GM23338 (cell line): Measurements from ENCODE around the gene PRKD1. TPM values are rescaled to one million over a fixed set of nuclear protein-coding genes. Genes with fewer than 3 reads are reported as not detected.

ENCODE experiments used
- ATAC-seq: fragments of 200-7000 bp; cut with Tn5 transposase; 3 replicates; pipeline ENCODE4 v1.9.1; 2020
- DNase-seq: peaks from one replicate; pipeline ENCODE4 v3.0.0-alpha.2; 2015; ENCODE audit warnings: low spot score
- H2AFZ ChIP-seq: fragments of 200-600 bp; sonication (generic); 2 replicates; pipeline ENCODE4 v1.8.0; 2016; ENCODE audit warnings: antibody characterized with exemption, mild to moderate bottlenecking, moderate library complexity
- H3F3A ChIP-seq: fragments of 200-600 bp; sonication (generic); replicated peaks from 2 replicates; pipeline ENCODE4 v1.8.0; 2017; ENCODE audit warnings: antibody characterized with exemption, mixed run types, low read depth
- H3K27ac ChIP-seq: fragments of 200-600 bp; sonication (generic); 2 replicates; pipeline ENCODE4 v1.6.1; 2016; ENCODE audit warnings: low read depth
- H3K27me3 ChIP-seq: fragments of 200-600 bp; sonication (generic); 2 replicates; pipeline ENCODE4 v1.8.0; 2016; ENCODE audit warnings: mild to moderate bottlenecking, mixed run types, moderate library complexity; ENCODE audit not compliant: insufficient read depth
- H3K36me3 ChIP-seq: fragments of 200-600 bp; sonication (generic); 2 replicates; pipeline ENCODE4 v1.8.0; 2016; ENCODE audit warnings: mild to moderate bottlenecking; ENCODE audit not compliant: insufficient read depth
- H3K4me1 ChIP-seq: fragments of 200-600 bp; sonication (generic); 2 replicates; pipeline ENCODE4 v1.8.0; 2016; ENCODE audit warnings: mild to moderate bottlenecking, moderate library complexity; ENCODE audit not compliant: insufficient read depth
- H3K4me2 ChIP-seq: fragments of 200-600 bp; sonication (generic); 2 replicates; pipeline ENCODE4 v1.7.1; 2017; ENCODE audit warnings: mixed run types
- H3K4me3 ChIP-seq: fragments of 200-600 bp; sonication (generic); 2 replicates; pipeline ENCODE4 v1.6.1; 2016; ENCODE audit warnings: mixed run types
- H3K79me2 ChIP-seq: fragments of 200-600 bp; sonication (generic); replicated peaks from 2 replicates; pipeline ENCODE4 v1.8.0; 2017; ENCODE audit warnings: mild to moderate bottlenecking; ENCODE audit not compliant: insufficient read depth
- H3K9me2 ChIP-seq: fragments of 200-600 bp; sonication (generic); 2 replicates; pipeline ENCODE4 v1.8.0; 2017; ENCODE audit not compliant: insufficient read depth
- H4K20me1 ChIP-seq: fragments of 200-600 bp; sonication (generic); replicated peaks from 2 replicates; pipeline ENCODE4 v1.8.0; 2017; ENCODE audit warnings: mild to moderate bottlenecking; ENCODE audit not compliant: insufficient read depth
- H3K27ac Mint-ChIP-seq: 2 replicates; pipeline ENCODE4 v1.8.0; 2020; ENCODE audit warnings: inconsistent platforms, mild to moderate bottlenecking, moderate library complexity, mixed read lengths
- H3K27me3 Mint-ChIP-seq: 3 replicates; pipeline ENCODE4 v1.8.0; 2022; ENCODE audit warnings: low read depth, mild to moderate bottlenecking, moderate library complexity, mixed read lengths, inconsistent platforms; ENCODE audit not compliant: insufficient read depth, poor library complexity
- H3K36me3 Mint-ChIP-seq: 3 replicates; pipeline ENCODE4 v1.8.0; 2021; ENCODE audit warnings: low read depth, mild to moderate bottlenecking, inconsistent platforms, moderate library complexity, mixed read lengths
- H3K4me1 Mint-ChIP-seq: 3 replicates; pipeline ENCODE4 v1.8.0; 2020; ENCODE audit warnings: mild to moderate bottlenecking, inconsistent platforms, mixed read lengths
- H3K4me3 Mint-ChIP-seq: 3 replicates; pipeline ENCODE4 v1.8.0; 2021; ENCODE audit warnings: moderate library complexity, mild to moderate bottlenecking, inconsistent platforms, mixed read lengths
- H3K9me3 Mint-ChIP-seq: 3 replicates; pipeline ENCODE4 v1.8.0; 2020; ENCODE audit warnings: moderate library complexity, mild to moderate bottlenecking, inconsistent platforms, mixed read lengths
- CREB1 ChIP-seq: fragments of 250-450 bp; sonication (Bioruptor Pico); IDR thresholded peaks from 2 replicates; pipeline ENCODE4 v1.5.0; 2020; ENCODE audit warnings: low read depth, mild to moderate bottlenecking, moderate library complexity
- EZH2 ChIP-seq: fragments of 200-600 bp; sonication (generic); IDR thresholded peaks from one replicate; pipeline ENCODE4 v1.8.0; 2017; ENCODE audit warnings: antibody characterized with exemption, mild to moderate bottlenecking, low read depth; ENCODE audit not compliant: unreplicated experiment
- EZH2phosphoT487 ChIP-seq: fragments of 200-600 bp; sonication (generic); IDR thresholded peaks from one replicate; pipeline ENCODE4 v1.8.1; 2018; ENCODE audit warnings: antibody characterized with exemption; ENCODE audit not compliant: unreplicated experiment
- JUNB ChIP-seq: IDR thresholded peaks from one replicate; pipeline ENCODE4 v1.6.1; 2016; ENCODE audit warnings: antibody characterized with exemption; ENCODE audit not compliant: unreplicated experiment
- NANOG ChIP-seq: IDR thresholded peaks from 2 replicates; pipeline ENCODE4 v1.6.1; 2016; ENCODE audit warnings: antibody characterized with exemption, borderline replicate concordance
- POLR2AphosphoS5 ChIP-seq: IDR thresholded peaks from 2 replicates; pipeline ENCODE4 v1.6.1; 2016; ENCODE audit warnings: antibody characterized with exemption, low read depth
- STAT1 ChIP-seq: IDR thresholded peaks from one replicate; pipeline ENCODE4 v1.6.1; 2016; ENCODE audit warnings: antibody characterized with exemption; ENCODE audit not compliant: unreplicated experiment
- ZNF114 ChIP-seq: fragments of 250-450 bp; sonication (Bioruptor Pico); IDR thresholded peaks from 2 replicates; pipeline ENCODE4 v1.5.0; 2020; ENCODE audit warnings: mild to moderate bottlenecking, moderate library complexity
- ZNF331 ChIP-seq: fragments of 250-450 bp; sonication (Bioruptor Pico); IDR thresholded peaks from 2 replicates; pipeline ENCODE4 v1.5.0; 2020; ENCODE audit warnings: low read depth, mild to moderate bottlenecking, moderate library complexity
- polyA plus RNA-seq: library from polyadenylated mRNA; unstranded; fragments of >200 nt; fragmentation: Nextera tagmentation; extraction: Ambion mirVana; gene quantifications from 2 replicates; pipeline ENCODE4 v1.2.1, GENCODE V29; 2016
- total RNA-seq: library from RNA; depleted of rRNA; stranded (reverse); fragments of >200 nt; shearing (Covaris generic); gene quantifications from 2 replicates; pipeline ENCODE4 v1.2.3, GENCODE V29; 2014
- TF ChIP-seq, protein P1 (sequence below): IDR thresholded peaks from one replicate; pipeline ENCODE4 v1.6.1; 2018; ENCODE audit warnings: antibody characterized with exemption; ENCODE audit not compliant: unreplicated experiment
- TF ChIP-seq, protein P2 (sequence below), 2 experiments: fragments of 200-600 bp in 1 of 2; sonication (generic) in 1 of 2; conservative IDR thresholded peaks; 2 replicates each; pipeline versions ENCODE4 v1.5.1 to v1.6.1; 2016 to 2017; ENCODE audit warnings: antibody characterized with exemption in 2 of 2, low read depth in 2 of 2, mild to moderate bottlenecking in 2 of 2, moderate library complexity in 1 of 2
- TF ChIP-seq, protein P3 (sequence below): fragments of 250-450 bp; sonication (Bioruptor Pico); IDR thresholded peaks from 2 replicates; pipeline ENCODE4 v1.5.0; 2020; ENCODE audit warnings: mild to moderate bottlenecking, moderate library complexity

Gene PRKD1
- total and polyA plus RNA-seq, 2 experiments from 2014 or later = 3.1 to 9.7 TPM

DNA sequence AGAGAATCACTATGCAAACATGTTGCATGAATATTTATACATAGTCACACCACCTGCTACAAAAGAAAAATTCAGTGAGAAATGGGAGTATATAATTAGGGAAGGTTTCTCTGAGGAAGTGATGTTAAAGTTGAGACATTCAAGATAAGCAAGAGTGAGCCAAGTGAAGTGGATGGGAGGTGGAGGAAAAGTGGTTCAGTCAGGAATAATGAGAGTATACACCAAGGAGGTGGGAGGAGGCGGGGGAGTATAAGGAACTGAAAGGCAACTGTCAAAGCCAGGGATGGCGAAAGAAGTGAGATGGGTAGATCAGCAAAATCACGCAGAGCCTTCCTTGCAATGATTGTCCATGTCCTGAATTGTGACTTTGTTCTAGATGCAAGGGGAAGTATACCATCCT is 33.7 kb downstream of the PRKD1 start:
- H3K27me3 Mint-ChIP-seq = no peaks in the 10 kb centered on the region
- H2AFZ ChIP-seq = no peak overlapping the region
- peak; percentile 2 for DNase-seq
- H3K9me2 ChIP-seq = no peaks in the 10 kb centered on the region
- no peak overlapping the region for H3K4me2 ChIP-seq
- H3K27ac Mint-ChIP-seq = no peak overlapping the region; the same call in 1 of the 2 replicates
- H4K20me1 ChIP-seq = no peaks in the 10 kb centered on the region
- no peak overlapping the region for H3K27ac ChIP-seq
- H3K4me3 ChIP-seq = no peak overlapping the region
- peaks cover 4% of the 10 kb centered on the region for H3K4me1 Mint-ChIP-seq
- H3F3A ChIP-seq = no peaks in the 10 kb centered on the region
- H3K9me3 Mint-ChIP-seq = no peaks in the 10 kb centered on the region
- no peak for ATAC-seq
- TF ChIP-seq ZNF331 = no peak
- no peak for TF ChIP-seq POLR2AphosphoS5
- H3K79me2 ChIP-seq = no peaks in the 10 kb centered on the region
- no peaks in the 10 kb centered on the region for H3K36me3 ChIP-seq
- no peak overlapping the region for H3K4me3 Mint-ChIP-seq
- no peaks in the 10 kb centered on the region for H3K27me3 ChIP-seq
- H3K36me3 Mint-ChIP-seq = no peaks in the 10 kb centered on the region
- no peaks in the 10 kb centered on the region for H3K4me1 ChIP-seq

DNA sequence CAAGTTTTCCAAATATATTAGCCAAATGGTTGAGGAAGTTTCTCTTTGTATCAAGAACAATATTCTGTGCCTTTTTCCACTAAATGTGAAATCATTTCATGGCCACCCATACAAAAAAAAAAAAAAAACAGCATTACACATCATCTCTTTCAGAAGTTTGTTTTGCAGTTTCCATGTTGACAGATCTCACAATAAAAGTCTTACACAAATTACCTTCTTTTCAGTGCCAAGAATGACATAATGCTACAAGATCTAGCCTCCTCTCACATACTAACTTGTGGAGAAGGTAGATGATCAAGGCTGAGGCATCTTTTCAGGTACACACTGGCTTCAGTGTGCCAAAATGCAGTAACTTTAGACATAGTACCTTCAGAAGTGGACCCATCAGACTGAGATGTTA is 35.3 kb downstream of the PRKD1 start:
- Histone ChIP-seq H3K36me3 (no peaks in the 10 kb centered on the region), H4K20me1 (no peaks in the 10 kb centered on the region), H3K4me1 (no peaks in the 10 kb centered on the region), H2AFZ (no peak overlapping the region), H3K79me2 (no peaks in the 10 kb centered on the region), H3K4me2 (no peak overlapping the region), H3K27me3 (no peaks in the 10 kb centered on the region), H3K9me2 (no peaks in the 10 kb centered on the region), H3K27ac (no peak overlapping the region), H3K4me3 (no peak overlapping the region), H3F3A (no peaks in the 10 kb centered on the region)
- Mint-ChIP-seq H3K36me3 (no peaks in the 10 kb centered on the region), H3K4me3 (no peak overlapping the region), H3K9me3 (no peaks in the 10 kb centered on the region), H3K4me1 (peaks cover 4% of the 10 kb centered on the region), H3K27ac (no peak overlapping the region), H3K27me3 (no peaks in the 10 kb centered on the region)
- no peak for DNase-seq
- ATAC-seq = no peak
- TF ChIP-seq, protein P1, sequence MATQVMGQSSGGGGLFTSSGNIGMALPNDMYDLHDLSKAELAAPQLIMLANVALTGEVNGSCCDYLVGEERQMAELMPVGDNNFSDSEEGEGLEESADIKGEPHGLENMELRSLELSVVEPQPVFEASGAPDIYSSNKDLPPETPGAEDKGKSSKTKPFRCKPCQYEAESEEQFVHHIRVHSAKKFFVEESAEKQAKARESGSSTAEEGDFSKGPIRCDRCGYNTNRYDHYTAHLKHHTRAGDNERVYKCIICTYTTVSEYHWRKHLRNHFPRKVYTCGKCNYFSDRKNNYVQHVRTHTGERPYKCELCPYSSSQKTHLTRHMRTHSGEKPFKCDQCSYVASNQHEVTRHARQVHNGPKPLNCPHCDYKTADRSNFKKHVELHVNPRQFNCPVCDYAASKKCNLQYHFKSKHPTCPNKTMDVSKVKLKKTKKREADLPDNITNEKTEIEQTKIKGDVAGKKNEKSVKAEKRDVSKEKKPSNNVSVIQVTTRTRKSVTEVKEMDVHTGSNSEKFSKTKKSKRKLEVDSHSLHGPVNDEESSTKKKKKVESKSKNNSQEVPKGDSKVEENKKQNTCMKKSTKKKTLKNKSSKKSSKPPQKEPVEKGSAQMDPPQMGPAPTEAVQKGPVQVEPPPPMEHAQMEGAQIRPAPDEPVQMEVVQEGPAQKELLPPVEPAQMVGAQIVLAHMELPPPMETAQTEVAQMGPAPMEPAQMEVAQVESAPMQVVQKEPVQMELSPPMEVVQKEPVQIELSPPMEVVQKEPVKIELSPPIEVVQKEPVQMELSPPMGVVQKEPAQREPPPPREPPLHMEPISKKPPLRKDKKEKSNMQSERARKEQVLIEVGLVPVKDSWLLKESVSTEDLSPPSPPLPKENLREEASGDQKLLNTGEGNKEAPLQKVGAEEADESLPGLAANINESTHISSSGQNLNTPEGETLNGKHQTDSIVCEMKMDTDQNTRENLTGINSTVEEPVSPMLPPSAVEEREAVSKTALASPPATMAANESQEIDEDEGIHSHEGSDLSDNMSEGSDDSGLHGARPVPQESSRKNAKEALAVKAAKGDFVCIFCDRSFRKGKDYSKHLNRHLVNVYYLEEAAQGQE = no peak
- TF ChIP-seq POLR2AphosphoS5 (no peak), CREB1 (CRISPR knock-in tag) (no peak), ZNF331 (no peak), ZNF114 (CRISPR knock-in tag) (no peak), JUNB (no peak), EZH2 (no peak), NANOG (no peak), STAT1 (no peak), EZH2phosphoT487 (no peak)
- TF ChIP-seq, protein P2, sequence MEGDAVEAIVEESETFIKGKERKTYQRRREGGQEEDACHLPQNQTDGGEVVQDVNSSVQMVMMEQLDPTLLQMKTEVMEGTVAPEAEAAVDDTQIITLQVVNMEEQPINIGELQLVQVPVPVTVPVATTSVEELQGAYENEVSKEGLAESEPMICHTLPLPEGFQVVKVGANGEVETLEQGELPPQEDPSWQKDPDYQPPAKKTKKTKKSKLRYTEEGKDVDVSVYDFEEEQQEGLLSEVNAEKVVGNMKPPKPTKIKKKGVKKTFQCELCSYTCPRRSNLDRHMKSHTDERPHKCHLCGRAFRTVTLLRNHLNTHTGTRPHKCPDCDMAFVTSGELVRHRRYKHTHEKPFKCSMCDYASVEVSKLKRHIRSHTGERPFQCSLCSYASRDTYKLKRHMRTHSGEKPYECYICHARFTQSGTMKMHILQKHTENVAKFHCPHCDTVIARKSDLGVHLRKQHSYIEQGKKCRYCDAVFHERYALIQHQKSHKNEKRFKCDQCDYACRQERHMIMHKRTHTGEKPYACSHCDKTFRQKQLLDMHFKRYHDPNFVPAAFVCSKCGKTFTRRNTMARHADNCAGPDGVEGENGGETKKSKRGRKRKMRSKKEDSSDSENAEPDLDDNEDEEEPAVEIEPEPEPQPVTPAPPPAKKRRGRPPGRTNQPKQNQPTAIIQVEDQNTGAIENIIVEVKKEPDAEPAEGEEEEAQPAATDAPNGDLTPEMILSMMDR (conservative IDR thresholded peaks at IDR 0.05; ENCODE audit: low read depth in 2 of 2) = no peak
- TF ChIP-seq, protein P3, sequence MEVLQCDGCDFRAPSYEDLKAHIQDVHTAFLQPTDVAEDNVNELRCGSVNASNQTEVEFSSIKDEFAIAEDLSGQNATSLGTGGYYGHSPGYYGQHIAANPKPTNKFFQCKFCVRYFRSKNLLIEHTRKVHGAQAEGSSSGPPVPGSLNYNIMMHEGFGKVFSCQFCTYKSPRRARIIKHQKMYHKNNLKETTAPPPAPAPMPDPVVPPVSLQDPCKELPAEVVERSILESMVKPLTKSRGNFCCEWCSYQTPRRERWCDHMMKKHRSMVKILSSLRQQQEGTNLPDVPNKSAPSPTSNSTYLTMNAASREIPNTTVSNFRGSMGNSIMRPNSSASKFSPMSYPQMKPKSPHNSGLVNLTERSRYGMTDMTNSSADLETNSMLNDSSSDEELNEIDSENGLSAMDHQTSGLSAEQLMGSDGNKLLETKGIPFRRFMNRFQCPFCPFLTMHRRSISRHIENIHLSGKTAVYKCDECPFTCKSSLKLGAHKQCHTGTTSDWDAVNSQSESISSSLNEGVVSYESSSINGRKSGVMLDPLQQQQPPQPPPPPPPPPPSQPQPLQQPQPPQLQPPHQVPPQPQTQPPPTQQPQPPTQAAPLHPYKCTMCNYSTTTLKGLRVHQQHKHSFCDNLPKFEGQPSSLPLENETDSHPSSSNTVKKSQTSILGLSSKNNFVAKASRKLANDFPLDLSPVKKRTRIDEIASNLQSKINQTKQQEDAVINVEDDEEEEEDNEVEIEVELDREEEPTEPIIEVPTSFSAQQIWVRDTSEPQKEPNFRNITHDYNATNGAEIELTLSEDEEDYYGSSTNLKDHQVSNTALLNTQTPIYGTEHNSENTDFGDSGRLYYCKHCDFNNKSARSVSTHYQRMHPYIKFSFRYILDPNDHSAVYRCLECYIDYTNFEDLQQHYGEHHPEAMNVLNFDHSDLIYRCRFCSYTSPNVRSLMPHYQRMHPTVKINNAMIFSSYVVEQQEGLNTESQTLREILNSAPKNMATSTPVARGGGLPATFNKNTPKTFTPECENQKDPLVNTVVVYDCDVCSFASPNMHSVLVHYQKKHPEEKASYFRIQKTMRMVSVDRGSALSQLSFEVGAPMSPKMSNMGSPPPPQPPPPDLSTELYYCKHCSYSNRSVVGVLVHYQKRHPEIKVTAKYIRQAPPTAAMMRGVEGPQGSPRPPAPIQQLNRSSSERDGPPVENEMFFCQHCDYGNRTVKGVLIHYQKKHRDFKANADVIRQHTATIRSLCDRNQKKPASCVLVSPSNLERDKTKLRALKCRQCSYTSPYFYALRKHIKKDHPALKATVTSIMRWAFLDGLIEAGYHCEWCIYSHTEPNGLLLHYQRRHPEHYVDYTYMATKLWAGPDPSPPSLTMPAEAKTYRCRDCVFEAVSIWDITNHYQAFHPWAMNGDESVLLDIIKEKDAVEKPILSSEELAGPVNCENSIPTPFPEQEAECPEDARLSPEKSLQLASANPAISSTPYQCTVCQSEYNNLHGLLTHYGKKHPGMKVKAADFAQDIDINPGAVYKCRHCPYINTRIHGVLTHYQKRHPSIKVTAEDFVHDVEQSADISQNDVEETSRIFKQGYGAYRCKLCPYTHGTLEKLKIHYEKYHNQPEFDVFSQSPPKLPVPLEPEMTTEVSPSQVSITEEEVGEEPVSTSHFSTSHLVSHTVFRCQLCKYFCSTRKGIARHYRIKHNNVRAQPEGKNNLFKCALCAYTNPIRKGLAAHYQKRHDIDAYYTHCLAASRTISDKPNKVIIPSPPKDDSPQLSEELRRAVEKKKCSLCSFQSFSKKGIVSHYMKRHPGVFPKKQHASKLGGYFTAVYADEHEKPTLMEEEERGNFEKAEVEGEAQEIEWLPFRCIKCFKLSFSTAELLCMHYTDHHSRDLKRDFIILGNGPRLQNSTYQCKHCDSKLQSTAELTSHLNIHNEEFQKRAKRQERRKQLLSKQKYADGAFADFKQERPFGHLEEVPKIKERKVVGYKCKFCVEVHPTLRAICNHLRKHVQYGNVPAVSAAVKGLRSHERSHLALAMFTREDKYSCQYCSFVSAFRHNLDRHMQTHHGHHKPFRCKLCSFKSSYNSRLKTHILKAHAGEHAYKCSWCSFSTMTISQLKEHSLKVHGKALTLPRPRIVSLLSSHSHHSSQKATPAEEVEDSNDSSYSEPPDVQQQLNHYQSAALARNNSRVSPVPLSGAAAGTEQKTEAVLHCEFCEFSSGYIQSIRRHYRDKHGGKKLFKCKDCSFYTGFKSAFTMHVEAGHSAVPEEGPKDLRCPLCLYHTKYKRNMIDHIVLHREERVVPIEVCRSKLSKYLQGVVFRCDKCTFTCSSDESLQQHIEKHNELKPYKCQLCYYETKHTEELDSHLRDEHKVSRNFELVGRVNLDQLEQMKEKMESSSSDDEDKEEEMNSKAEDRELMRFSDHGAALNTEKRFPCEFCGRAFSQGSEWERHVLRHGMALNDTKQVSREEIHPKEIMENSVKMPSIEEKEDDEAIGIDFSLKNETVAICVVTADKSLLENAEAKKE (CRISPR knock-in tag) = no peak
